IMR-90 (cell line): ENCODE measurements around the gene PARVB. TPM values are rescaled to one million over a fixed set of nuclear protein-coding genes. Genes with fewer than 3 reads are reported as not detected.

Experiments
- ATAC-seq: fragments of 200-7000 bp; cut with Tn5 transposase; 2 replicates; pipeline ENCODE4 v1.9.1; 2020; ENCODE audit warnings: low read depth, mild to moderate bottlenecking, moderate library complexity
- BruUV-seq: library from RNA; stranded (reverse); fragments of 400-500 nt; replicated peaks from 2 replicates; lab custom pipeline; 2021; lab: Mats Ljungman, UMichigan
- CTCF ChIA-PET: fragments of 300-600 bp; formaldehyde crosslinking; extraction: SDS; loops from one replicate; lab custom pipeline; 2021; ENCODE audit warnings: antibody characterized with exemption; lab: Yijun Ruan, JAX
- POLR2A ChIA-PET: fragments of 300-600 bp; sonication (Branson Sonifier 250); formaldehyde crosslinking; loops from one replicate; lab custom pipeline; 2022; ENCODE audit warnings: antibody characterized with exemption; ENCODE audit not compliant: unreplicated experiment; lab: Charles Lee
- DNase-seq: peaks from one replicate; pipeline ENCODE4 v3.0.0; 2013
- H2AFZ ChIP-seq: replicated peaks from 2 replicates; pipeline ENCODE3; 2013; ENCODE audit warnings: low read length, mild to moderate bottlenecking; ENCODE audit not compliant: poor library complexity
- H2AK5ac ChIP-seq: 2 replicates; pipeline ENCODE4 v1.6.1; 2013; ENCODE audit warnings: low read depth, low read length, inconsistent platforms
- H2AK9ac ChIP-seq: replicated peaks from 2 replicates; pipeline ENCODE3; 2013; ENCODE audit warnings: mild to moderate bottlenecking, low read depth, low read length, moderate library complexity; ENCODE audit not compliant: poor library complexity
- H2BK120ac ChIP-seq: 2 replicates; pipeline ENCODE4 v1.6.1; 2013; ENCODE audit warnings: low read depth, low read length, inconsistent platforms
- H2BK15ac ChIP-seq: 3 replicates; pipeline ENCODE4 v1.6.1; 2013; ENCODE audit warnings: low read depth, low read length, inconsistent platforms
- H2BK20ac ChIP-seq: 2 replicates; pipeline ENCODE4 v1.6.1; 2013; ENCODE audit warnings: low read depth, mild to moderate bottlenecking, inconsistent platforms, low read length, moderate library complexity
- H2BK5ac ChIP-seq: 2 replicates; pipeline ENCODE4 v1.6.1; 2013; ENCODE audit warnings: mild to moderate bottlenecking, low read depth, low read length, inconsistent platforms; ENCODE audit not compliant: poor library complexity, severe bottlenecking
- H3K14ac ChIP-seq: replicated peaks from 2 replicates; pipeline ENCODE4 v1.6.1; 2013; ENCODE audit warnings: low read depth, low read length, inconsistent platforms
- H3K18ac ChIP-seq: 2 replicates; pipeline ENCODE4 v1.6.1; 2013; ENCODE audit warnings: low read depth, low read length, control low read depth
- H3K23ac ChIP-seq: 2 replicates; pipeline ENCODE4 v1.6.1; 2013; ENCODE audit warnings: low read depth, low read length, inconsistent platforms
- H3K27ac ChIP-seq: 2 replicates; pipeline ENCODE4 v1.5.1; 2013; ENCODE audit warnings: mild to moderate bottlenecking, control low read depth, low read length; ENCODE audit not compliant: insufficient read depth
- H3K27me3 ChIP-seq: 2 replicates; pipeline ENCODE4 v1.6.1; 2013; ENCODE audit warnings: low read length; ENCODE audit not compliant: control insufficient read depth, insufficient read depth
- H3K36me3 ChIP-seq: 2 replicates; pipeline ENCODE4 v1.6.1; 2013; ENCODE audit warnings: low read length, mixed read lengths; ENCODE audit not compliant: control insufficient read depth, insufficient read depth
- H3K4ac ChIP-seq: 2 replicates; pipeline ENCODE4 v1.6.1; 2013; ENCODE audit warnings: low read depth, low read length, inconsistent platforms
- H3K4me1 ChIP-seq: 2 replicates; pipeline ENCODE4 v1.6.1; 2013; ENCODE audit warnings: low read length, mixed read lengths; ENCODE audit not compliant: control insufficient read depth, insufficient read depth
- H3K4me2 ChIP-seq: 2 replicates; pipeline ENCODE4 v1.6.1; 2013; ENCODE audit warnings: low read depth, mild to moderate bottlenecking, control low read depth, low read length, moderate library complexity
- H3K4me3 ChIP-seq: 2 replicates; pipeline ENCODE4 v1.5.1; 2013; ENCODE audit warnings: low read depth, mild to moderate bottlenecking, control low read depth, low read length, moderate library complexity; ENCODE audit not compliant: insufficient read depth
- H3K56ac ChIP-seq: 2 replicates; pipeline ENCODE4 v1.6.1; 2013; ENCODE audit warnings: low read length, inconsistent platforms; ENCODE audit not compliant: insufficient read depth; ENCODE audit errors: extremely low read depth
- H3K79me1 ChIP-seq, 2 experiments: 2 replicates each; pipeline ENCODE4 v1.6.1; 2013; ENCODE audit warnings: low read length in 2 of 2, inconsistent platforms in 1 of 2, low read depth in 1 of 2
- H3K9ac ChIP-seq: 2 replicates; pipeline ENCODE4 v1.6.1; 2013; ENCODE audit warnings: low read depth, low read length, control low read depth
- H3K9me1 ChIP-seq: 2 replicates; pipeline ENCODE4 v1.6.1; 2013; ENCODE audit warnings: low read length, inconsistent platforms; ENCODE audit not compliant: insufficient read depth
- H3K9me3 ChIP-seq: 2 replicates; pipeline ENCODE4 v1.6.1; 2013; ENCODE audit warnings: low read length; ENCODE audit not compliant: control insufficient read depth, insufficient read depth
- H4K20me1 ChIP-seq: 2 replicates; pipeline ENCODE4 v1.6.1; 2013; ENCODE audit warnings: low read length, inconsistent platforms; ENCODE audit not compliant: insufficient read depth
- H4K5ac ChIP-seq: 2 replicates; pipeline ENCODE4 v1.6.1; 2013; ENCODE audit warnings: mild to moderate bottlenecking, low read depth, low read length, control low read depth
- H4K8ac ChIP-seq, 2 experiments: 2 replicates each; pipeline ENCODE4 v1.6.1; 2013; ENCODE audit warnings: low read depth in 2 of 2, low read length in 2 of 2, control low read depth in 1 of 2, inconsistent platforms in 1 of 2
- H4K91ac ChIP-seq: 2 replicates; pipeline ENCODE4 v1.6.1; 2013; ENCODE audit warnings: low read depth, low read length, inconsistent platforms; ENCODE audit not compliant: insufficient read depth
- BHLHE40 ChIP-seq: fragments of 150-350 bp; IDR thresholded peaks from 2 replicates; pipeline ENCODE4 v1.6.1; 2016; ENCODE audit warnings: mild to moderate bottlenecking, low read depth, low read length
- FOS ChIP-seq: fragments of 150-350 bp; IDR thresholded peaks from 2 replicates; pipeline ENCODE4 v1.6.1; 2016; ENCODE audit warnings: low read depth, low read length
- MAZ ChIP-seq: IDR thresholded peaks from 2 replicates; pipeline ENCODE4 v1.6.1; 2012; ENCODE audit warnings: low read depth, mild to moderate bottlenecking, low read length, improper control_type of control experiment, moderate library complexity, borderline replicate concordance
- MXI1 ChIP-seq: IDR thresholded peaks from 2 replicates; pipeline ENCODE4 v1.6.1; 2012; ENCODE audit warnings: low read depth, mild to moderate bottlenecking, low read length, moderate library complexity, borderline replicate concordance
- RAD21 ChIP-seq: IDR thresholded peaks from 2 replicates; pipeline ENCODE4 v1.6.1; 2012; ENCODE audit warnings: low read length, improper control_type of control experiment
- RCOR1 ChIP-seq: IDR thresholded peaks from 2 replicates; pipeline ENCODE4 v1.6.1; 2012; ENCODE audit warnings: mild to moderate bottlenecking, low read length, improper control_type of control experiment; ENCODE audit not compliant: insufficient replicate concordance
- RFX5 ChIP-seq: IDR thresholded peaks from 2 replicates; pipeline ENCODE4 v1.8.0; 2012; ENCODE audit warnings: low read depth, mild to moderate bottlenecking, low read length, moderate library complexity
- SMC3 ChIP-seq: fragments of 150-350 bp; IDR thresholded peaks from 2 replicates; pipeline ENCODE4 v1.6.1; 2016; ENCODE audit warnings: low read depth, mild to moderate bottlenecking, antibody characterized with exemption, low read length, moderate library complexity
- WGBS, 2 experiments: methylation state at CpG; one replicate each; pipeline versions ENCODE4 v1.1.5 to v1.1.7; 2013; ENCODE audit warnings: missing lambda C conversion rate in 2 of 2; ENCODE audit not compliant: insufficient read length in 1 of 2; ENCODE audit errors: extremely low coverage in 2 of 2; 5-methylcytosine and 5-hydroxymethylcytosine counted together
- dilution Hi-C: fragments of 300-500 bp; cut with HindIII; formaldehyde crosslinking; loops from one replicate; pipeline ENCODE4 v1.14.3; 2018; ENCODE audit warnings: low sequenced_read_pairs; ENCODE audit not compliant: unreplicated experiment
- in situ Hi-C: fragments of 300-500 bp; cut with MboI; formaldehyde crosslinking; loops from 3 replicates; pipeline ENCODE4 v1.14.3; 2019; ENCODE audit warnings: low sequenced_read_pairs, inconsistent platforms, mixed read lengths
- intact Hi-C: fragments of 100-400 bp; cut with micrococcal nuclease; formaldehyde crosslinking; loops from 2 replicates; pipeline ENCODE4 v1.10.0; 2022
- polyA plus RNA-seq, 3 experiments: library from polyadenylated mRNA; depleted of rRNA; stranded (reverse); fragments of >200 nt; gene quantifications; 2 replicates each; pipeline ENCODE4 v1.2.3, GENCODE V29; 2012; ENCODE audit warnings: low replicate concordance in 1 of 3
- total RNA-seq: library from RNA; depleted of rRNA; stranded (reverse); fragments of >200 nt; gene quantifications from 2 replicates; pipeline ENCODE4 v1.2.3, GENCODE V29; 2012
- TF ChIP-seq, protein P1 (sequence below): fragments of 150-350 bp; IDR thresholded peaks from 2 replicates; pipeline ENCODE4 v1.6.1; 2016; ENCODE audit warnings: low read depth, mild to moderate bottlenecking, low read length, moderate library complexity, borderline replicate concordance

PARVB gene
- total and polyA plus RNA-seq, 2 of the 4 experiments (the other 2 are of a cell fraction) = 44.3 to 53.9 TPM

DNA sequence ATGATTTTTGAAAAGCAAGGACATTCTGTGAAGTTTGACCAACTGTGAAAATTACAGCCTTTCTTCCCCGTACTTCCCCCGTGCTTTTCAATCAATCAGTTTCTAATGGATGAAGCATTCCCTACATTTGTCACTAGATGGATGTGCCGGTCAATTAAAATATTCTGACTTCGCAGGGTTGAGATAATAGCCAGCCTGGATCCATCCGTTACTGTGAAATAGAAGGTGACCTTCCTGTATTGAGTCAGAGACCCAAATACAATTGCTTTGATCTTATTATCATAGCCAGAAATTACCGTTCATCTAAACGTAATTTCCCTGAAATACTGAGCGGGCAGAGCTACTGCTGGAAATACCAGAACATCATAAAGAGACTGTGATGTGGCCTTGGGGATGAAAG lies 21.1 kb upstream of the PARVB start:
- in situ Hi-C loops (no loop called here), dilution Hi-C loops (no loop called here), intact Hi-C loops (no loop called here)
- 93% methylated on average over 3 of the region's 8 CpGs; no CpG with 5 or more reads in 1 of the 2 experiments for WGBS, 2 experiments
- Histone ChIP-seq H2AK9ac (no peak overlapping the region), H2BK20ac (no peak overlapping the region), H3K14ac (no peak overlapping the region), H3K23ac (no peak overlapping the region), H4K5ac (no peak overlapping the region), H3K9me3 (peaks cover 7% of the 10 kb centered on the region), H3K36me3 (peaks cover 13% of the 10 kb centered on the region; the same call in 1 of the 2 replicates), H3K18ac (no peak overlapping the region), H4K20me1 (no peaks in the 10 kb centered on the region), H3K4me2 (no peak overlapping the region), H2AFZ (no peak overlapping the region), H2AK5ac (no peak overlapping the region), H3K4ac (no peak overlapping the region), H3K9me1 (peaks cover 3% of the 10 kb centered on the region; the same call in 1 of the 2 replicates), H3K9ac (no peak overlapping the region), H3K56ac (no peak overlapping the region), H2BK5ac (no peak overlapping the region), H4K8ac (no peak overlapping the region), H2BK120ac (no peak overlapping the region), H2BK15ac (no peak overlapping the region), H3K4me1 (no peaks in the 10 kb centered on the region), H3K4me3 (no peak overlapping the region), H3K27me3 (no peaks in the 10 kb centered on the region), H4K91ac (no peak overlapping the region), H3K27ac (no peak overlapping the region), H3K79me1 (no peaks in the 10 kb centered on the region)
- no TSS peak for BruUV-seq
- ChIA-PET CTCF (no interaction called here), POLR2A (no interaction called here)
- ATAC-seq = no peak
- no peak for TF ChIP-seq SMC3
- no peak for TF ChIP-seq MXI1
- TF ChIP-seq RFX5 = no peak
- no peak for TF ChIP-seq RAD21
- no peak for TF ChIP-seq FOS
- no peak for TF ChIP-seq MAZ
- TF ChIP-seq BHLHE40 = no peak
- no peak for TF ChIP-seq RCOR1
- TF ChIP-seq, protein P1, sequence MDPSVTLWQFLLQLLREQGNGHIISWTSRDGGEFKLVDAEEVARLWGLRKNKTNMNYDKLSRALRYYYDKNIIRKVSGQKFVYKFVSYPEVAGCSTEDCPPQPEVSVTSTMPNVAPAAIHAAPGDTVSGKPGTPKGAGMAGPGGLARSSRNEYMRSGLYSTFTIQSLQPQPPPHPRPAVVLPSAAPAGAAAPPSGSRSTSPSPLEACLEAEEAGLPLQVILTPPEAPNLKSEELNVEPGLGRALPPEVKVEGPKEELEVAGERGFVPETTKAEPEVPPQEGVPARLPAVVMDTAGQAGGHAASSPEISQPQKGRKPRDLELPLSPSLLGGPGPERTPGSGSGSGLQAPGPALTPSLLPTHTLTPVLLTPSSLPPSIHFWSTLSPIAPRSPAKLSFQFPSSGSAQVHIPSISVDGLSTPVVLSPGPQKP = no peak
- DNase-seq = no peak
